Measurements from ENCODE around the gene SPI1. TPM values are rescaled to one million over a fixed set of nuclear protein-coding genes. Genes with fewer than 3 reads are reported as not detected.
"Not testable (repeated sequence)": the region's sequence is repeated elsewhere in the genome, so short reads cannot be mapped to it uniquely, and the experiment has no call there.

The SPI1 gene
- total RNA-seq, 2 donors from 2014 or later: 7.5 to 23.1 TPM

GRCh38 chr11:47335733-47336132 lies 42.6 kb downstream of the SPI1 start:
- Histone ChIP-seq H3K27me3 (no peaks in the 10 kb centered on the region), H3K4me1 (peaks cover 0 to 29% of the 10 kb centered on the region in 2 donors), H3K36me3 (peaks cover 96% of the 10 kb centered on the region), H3K27ac (peak overlapping the region; percentile 16 to 31), H3K9me3 (no peaks in the 10 kb centered on the region), H3K4me3 (no peak overlapping the region)
- no peak for DNase-seq (ENCODE audit: low spot score)
- TF ChIP-seq CTCF (IDR thresholded peaks at IDR 0.05): no peak

- H3K9me3 ChIP-seq; H3K27me3 ChIP-seq; DNase-seq (ENCODE audit: low spot score); H3K4me3 ChIP-seq: not testable (repeated sequence)
- H3K36me3 ChIP-seq: peaks cover 94% of the 10 kb centered on the region
- H3K27ac ChIP-seq: peak overlapping the region; percentile 3 to 16
- peaks cover 0 to 37% of the 10 kb centered on the region in 2 donors for H3K4me1 ChIP-seq
These were observed 43.5 kb downstream of the SPI1 start for GRCh38 chr11:47334699-47335411.

GRCh38 chr11:47333886-47334443 lies 44.4 kb downstream of the SPI1 start:
- DNase-seq (ENCODE audit: low spot score): no peak
- no peak for TF ChIP-seq CTCF (IDR thresholded peaks at IDR 0.05)
- Histone ChIP-seq H3K9me3 (no peaks in the 10 kb centered on the region), H3K4me1 (peaks cover 0 to 41% of the 10 kb centered on the region in 2 donors), H3K27ac (peak overlapping the region; percentile 16 to 35), H3K27me3 (no peaks in the 10 kb centered on the region), H3K36me3 (peaks cover 94% of the 10 kb centered on the region), H3K4me3 (no peak overlapping the region)

- Histone ChIP-seq H3K4me3 (no peak overlapping the region), H3K9me3 (no peaks in the 10 kb centered on the region), H3K27me3 (no peaks in the 10 kb centered on the region), H3K36me3 (peaks cover 94% of the 10 kb centered on the region), H3K27ac (peak overlapping the region; percentile 16 to 35), H3K4me1 (peaks cover 0 to 46% of the 10 kb centered on the region in 2 donors)
- no peak for DNase-seq (ENCODE audit: low spot score)
- no peak for TF ChIP-seq CTCF (IDR thresholded peaks at IDR 0.05)
These were observed 44.9 kb downstream of the SPI1 start for GRCh38 chr11:47333526-47333845.

GRCh38 chr11:47332791-47333525 lies 45.4 kb downstream of the SPI1 start:
- peaks cover 0 to 51% of the 10 kb centered on the region in 2 donors for H3K4me1 ChIP-seq
- no peak for DNase-seq (ENCODE audit: low spot score)
- H3K36me3 ChIP-seq: peaks cover 94% of the 10 kb centered on the region
- no peaks in the 10 kb centered on the region for H3K27me3 ChIP-seq
- peak overlapping the region; percentile 16 to 35 for H3K27ac ChIP-seq
- no peaks in the 10 kb centered on the region for H3K9me3 ChIP-seq
- H3K4me3 ChIP-seq: no peak overlapping the region
- TF ChIP-seq CTCF (IDR thresholded peaks at IDR 0.05): no peak

- H3K36me3 ChIP-seq: peaks cover 93% of the 10 kb centered on the region
- peak overlapping the region; percentile 30 to 51 for H3K27ac ChIP-seq
- H3K4me3 ChIP-seq: no peak overlapping the region
- peaks cover 0 to 54% of the 10 kb centered on the region in 2 donors for H3K4me1 ChIP-seq
- H3K9me3 ChIP-seq: no peaks in the 10 kb centered on the region
- no peak for TF ChIP-seq CTCF (IDR thresholded peaks at IDR 0.05)
- no peaks in the 10 kb centered on the region for H3K27me3 ChIP-seq
- DNase-seq (ENCODE audit: low spot score): no peak
These were observed 46.0 kb downstream of the SPI1 start for GRCh38 chr11:47332303-47332711.
